Subcutaneous abdominal adipose tissue (tissue), 5 donors: ENCODE measurements around the gene CAMKK1.
"Not testable (repeated sequence)": the region's sequence is repeated elsewhere in the genome, so short reads cannot be mapped to it uniquely, and the experiment has no call there.

Experiments used
- H3K27ac ChIP-seq: one replicate; pipeline ENCODE4 v1.7.0; 2013; ENCODE audit warnings: low read depth, mild to moderate bottlenecking, inconsistent platforms, low read length, moderate library complexity
- H3K27me3 ChIP-seq, 5 donors: one replicate each; pipeline ENCODE4 v1.7.0; 2013; ENCODE audit warnings: low read length in 5 of 5, inconsistent platforms in 1 of 5; ENCODE audit not compliant: control insufficient read depth in 5 of 5, insufficient read depth in 4 of 5
- H3K36me3 ChIP-seq, 5 donors: one replicate each; pipeline ENCODE4 v1.7.0; 2013; ENCODE audit warnings: low read length in 5 of 5; ENCODE audit not compliant: control insufficient read depth in 5 of 5, insufficient read depth in 5 of 5
- H3K4me1 ChIP-seq, 5 donors: one replicate each; pipeline ENCODE4 v1.7.0; 2013; ENCODE audit warnings: low read length in 5 of 5, mild to moderate bottlenecking in 3 of 5, moderate library complexity in 1 of 5; ENCODE audit not compliant: control insufficient read depth in 5 of 5, insufficient read depth in 5 of 5
- H3K4me3 ChIP-seq, 5 donors: one replicate each; pipeline ENCODE4 v1.7.0; 2013; ENCODE audit warnings: low read length in 5 of 5, low read depth in 1 of 5
- H3K9ac ChIP-seq, 5 donors: one replicate each; pipeline ENCODE4 v1.7.0; 2013; ENCODE audit warnings: low read length in 5 of 5, mild to moderate bottlenecking in 4 of 5, moderate library complexity in 3 of 5
- H3K9me3 ChIP-seq, 5 donors: one replicate each; pipeline ENCODE4 v1.7.0; 2013; ENCODE audit warnings: low read length in 5 of 5; ENCODE audit not compliant: control insufficient read depth in 5 of 5
- donor health status: healthy.
- donor health status: healthy.
- donor health status: healthy.
- donor health status: healthy.
- donor health status: healthy.

CAMKK1 gene

GRCh38 chr17:3866276-3866675, 26.6 kb downstream of the CAMKK1 start:
- no peaks in the 10 kb centered on the region for H3K27me3 ChIP-seq
- no peak overlapping the region for H3K9ac ChIP-seq
- H3K36me3 ChIP-seq = peaks cover 0 to 14% (median 9%) of the 10 kb centered on the region in 5 donors
- H3K9me3 ChIP-seq = no peaks in the 10 kb centered on the region
- no peak overlapping the region for H3K27ac ChIP-seq
- no peak overlapping the region for H3K4me3 ChIP-seq
- H3K4me1 ChIP-seq = peaks cover 0 to 6% (median 0%) of the 10 kb centered on the region in 5 donors

- no peak overlapping the region for H3K27ac ChIP-seq
- peaks cover 0 to 24% (median 20%) of the 10 kb centered on the region in 5 donors for H3K36me3 ChIP-seq
- H3K4me1 ChIP-seq = no peaks in the 10 kb centered on the region
- no peak overlapping the region for H3K4me3 ChIP-seq
- H3K27me3 ChIP-seq = no peaks in the 10 kb centered on the region
- no peak overlapping the region for H3K9ac ChIP-seq
- no peaks in the 10 kb centered on the region for H3K9me3 ChIP-seq
These were observed 27.7 kb downstream of the CAMKK1 start for GRCh38 chr17:3865176-3865575.

GRCh38 chr17:3864534-3864933, 28.3 kb downstream of the CAMKK1 start:
- no peaks in the 10 kb centered on the region for H3K27me3 ChIP-seq
- no peak overlapping the region for H3K27ac ChIP-seq
- H3K36me3 ChIP-seq = peaks cover 0 to 27% (median 17%) of the 10 kb centered on the region in 5 donors
- H3K9me3 ChIP-seq = no peaks in the 10 kb centered on the region
- H3K9ac ChIP-seq = no peak overlapping the region
- H3K4me1 ChIP-seq = no peaks in the 10 kb centered on the region
- H3K4me3 ChIP-seq = no peak overlapping the region

GRCh38 chr17:3861761-3862681, 30.8 kb downstream of the CAMKK1 start:
- Histone ChIP-seq H3K4me1 (no peaks in the 10 kb centered on the region), H3K27ac (no peak overlapping the region), H3K27me3 (no peaks in the 10 kb centered on the region), H3K9me3 (no peaks in the 10 kb centered on the region), H3K4me3 (no peak overlapping the region), H3K36me3 (peaks cover 0 to 23% (median 15%) of the 10 kb centered on the region in 5 donors), H3K9ac (no peak overlapping the region)

GRCh38 chr17:3860939-3861700, 31.7 kb downstream of the CAMKK1 start:
- no peaks in the 10 kb centered on the region for H3K9me3 ChIP-seq
- H3K36me3 ChIP-seq = peaks cover 0 to 23% (median 15%) of the 10 kb centered on the region in 5 donors
- H3K27me3 ChIP-seq = no peaks in the 10 kb centered on the region
- H3K4me1 ChIP-seq = no peaks in the 10 kb centered on the region
- H3K9ac ChIP-seq = no peak overlapping the region
- no peak overlapping the region for H3K4me3 ChIP-seq
- H3K27ac ChIP-seq = no peak overlapping the region

- H3K9me3 ChIP-seq = no peaks in the 10 kb centered on the region
- H3K9ac ChIP-seq = no peak overlapping the region
- H3K4me1 ChIP-seq = no peaks in the 10 kb centered on the region
- H3K27ac ChIP-seq = no peak overlapping the region
- H3K27me3 ChIP-seq = no peaks in the 10 kb centered on the region
- H3K36me3 ChIP-seq = peaks cover 0 to 19% (median 15%) of the 10 kb centered on the region in 5 donors
- H3K4me3 ChIP-seq = no peak overlapping the region
These were observed 32.9 kb downstream of the CAMKK1 start for GRCh38 chr17:3859940-3860339.

GRCh38 chr17:3857261-3858105, 35.4 kb downstream of the CAMKK1 start:
- Histone ChIP-seq H3K9ac (no peak overlapping the region), H3K36me3 (peaks cover 0 to 19% (median 15%) of the 10 kb centered on the region in 5 donors), H3K4me1 (no peaks in the 10 kb centered on the region), H3K27ac (no peak overlapping the region), H3K9me3 (no peaks in the 10 kb centered on the region), H3K27me3 (no peaks in the 10 kb centered on the region), H3K4me3 (no peak overlapping the region)

GRCh38 chr17:3854204-3854603, 38.6 kb downstream of the CAMKK1 start:
- not testable (repeated sequence) for H3K36me3 ChIP-seq, H3K4me1 ChIP-seq, H3K27ac ChIP-seq

GRCh38 chr17:3852561-3852960, 40.3 kb downstream of the CAMKK1 start:
- Histone ChIP-seq H3K9ac (no peak overlapping the region), H3K4me3 (no peak overlapping the region), H3K36me3 (no peaks in the 10 kb centered on the region), H3K4me1 (no peaks in the 10 kb centered on the region), H3K27me3 (peaks cover 0 to 5% (median 0%) of the 10 kb centered on the region in 5 donors), H3K9me3 (no peaks in the 10 kb centered on the region), H3K27ac (no peak overlapping the region)

More at GRCh38 chr17:3854204-3854603, 38.6 kb downstream of the CAMKK1 start:
- H3K4me3 ChIP-seq, H3K27me3 ChIP-seq, H3K9me3 ChIP-seq, H3K9ac ChIP-seq: not testable (repeated sequence)
